Heart left ventricle (tissue), 13 donors: ENCODE measurements around the gene BICDL2.
"Not testable (repeated sequence)": the region's sequence is repeated elsewhere in the genome, so short reads cannot be mapped to it uniquely, and the experiment has no call there.

Experiments used
- POLR2A ChIP-seq, 2 donors: fragments of 450-650 bp; IDR thresholded peaks; one replicate each; pipeline ENCODE4 v1.6.1; 2017; ENCODE audit warnings: antibody characterized with exemption in 2 of 2, mild to moderate bottlenecking in 2 of 2, moderate library complexity in 2 of 2
- TF ChIP-seq, protein P1 (sequence below), 12 donors: fragments of 200-600 bp; sonication (generic) in 4 of 12; IDR thresholded peaks; one replicate each; pipeline versions ENCODE4 v1.5.0 to v1.8.0; 2018 to 2022; ENCODE audit warnings: antibody characterized with exemption in 12 of 12, mild to moderate bottlenecking in 5 of 12
- donor health status: ischemic (EF 13 %, LVEDD 7.1; RV severe dilation, severe dysfunction).
- donor health status: DM: no; HTN: yes; CAD: no.
- donor health status: DM: no; HTN: no; CAD: no.
- donor health status: ischemic (EF 25% LVEDD 6.9; RV normal size, moderate dysfunction).
- donor health status: ischemic (EF 25% LVEDD 5.7; RV mildly dilated, moderate dysfunction).
- donor health status: ischemic (EF 35%, LVEDD 5.7; RV mildly dilated, moderate dysfunction).
- donor health status: nonischemic (EF 11% LVEDD 7.7; RV severe dilation, severe dysfunction).
- donor health status: DM: yes; HTN: yes; CAD: no.
- donor health status: PGD.
- donor health status: ischemic (EF 29% LVEDD 5.4; RV normal size, mild dysfunction).
- donor health status: nonischemic (EF 23%, LVEDD 6.1; RV moderate dilation, normal function).

- TF ChIP-seq, protein P1, sequence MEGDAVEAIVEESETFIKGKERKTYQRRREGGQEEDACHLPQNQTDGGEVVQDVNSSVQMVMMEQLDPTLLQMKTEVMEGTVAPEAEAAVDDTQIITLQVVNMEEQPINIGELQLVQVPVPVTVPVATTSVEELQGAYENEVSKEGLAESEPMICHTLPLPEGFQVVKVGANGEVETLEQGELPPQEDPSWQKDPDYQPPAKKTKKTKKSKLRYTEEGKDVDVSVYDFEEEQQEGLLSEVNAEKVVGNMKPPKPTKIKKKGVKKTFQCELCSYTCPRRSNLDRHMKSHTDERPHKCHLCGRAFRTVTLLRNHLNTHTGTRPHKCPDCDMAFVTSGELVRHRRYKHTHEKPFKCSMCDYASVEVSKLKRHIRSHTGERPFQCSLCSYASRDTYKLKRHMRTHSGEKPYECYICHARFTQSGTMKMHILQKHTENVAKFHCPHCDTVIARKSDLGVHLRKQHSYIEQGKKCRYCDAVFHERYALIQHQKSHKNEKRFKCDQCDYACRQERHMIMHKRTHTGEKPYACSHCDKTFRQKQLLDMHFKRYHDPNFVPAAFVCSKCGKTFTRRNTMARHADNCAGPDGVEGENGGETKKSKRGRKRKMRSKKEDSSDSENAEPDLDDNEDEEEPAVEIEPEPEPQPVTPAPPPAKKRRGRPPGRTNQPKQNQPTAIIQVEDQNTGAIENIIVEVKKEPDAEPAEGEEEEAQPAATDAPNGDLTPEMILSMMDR (IDR thresholded peaks at IDR 0.05), result not testable (repeated sequence)
- not testable (repeated sequence) for TF ChIP-seq POLR2A (IDR thresholded peaks at IDR 0.05)
These were observed 46.7 kb upstream of the BICDL2 start for GRCh38 chr16:3083408-3083807.
